GM10266 (cell line): ENCODE data around the gene BCAS4.

ENCODE experiments used
- DNase-seq: peaks from one replicate; pipeline ENCODE4 v3.0.0; 2012; ENCODE audit errors: extremely low spot score
- CTCF ChIP-seq: IDR thresholded peaks from 2 replicates; pipeline ENCODE4 v1.5.1; 2012; ENCODE audit warnings: mild to moderate bottlenecking, low read depth; ENCODE audit not compliant: control insufficient read depth, insufficient read depth; ENCODE audit errors: missing control alignments

Gene BCAS4

GRCh38 chr20:50857348-50857747, 62.5 kb downstream of the BCAS4 start:
- TF ChIP-seq CTCF, result no peak
- no peak for DNase-seq

- DNase-seq, result no peak
- no peak for TF ChIP-seq CTCF
Observed at GRCh38 chr20:50858525-50858924, 63.7 kb downstream of the BCAS4 start.

- DNase-seq, result no peak
- no peak for TF ChIP-seq CTCF
Observed at GRCh38 chr20:50859161-50859560, 64.3 kb downstream of the BCAS4 start.

- no peak for DNase-seq
- no peak for TF ChIP-seq CTCF
Observed at GRCh38 chr20:50861012-50861411, 66.2 kb downstream of the BCAS4 start.

- no peak for TF ChIP-seq CTCF
Observed at GRCh38 chr20:50862546-50862945, 67.7 kb downstream of the BCAS4 start.

GRCh38 chr20:50865114-50865513, 70.3 kb downstream of the BCAS4 start:
- DNase-seq, result no peak
- TF ChIP-seq CTCF, result no peak

More at GRCh38 chr20:50862546-50862945, 67.7 kb downstream of the BCAS4 start:
- DNase-seq, result no peak

GRCh38 chr20:50865591-50865990, 70.7 kb downstream of the BCAS4 start:
- no peak for TF ChIP-seq CTCF
- DNase-seq, result no peak
